ENCODE measurements around the gene ZNF334. TPM values are rescaled to one million over a fixed set of nuclear protein-coding genes. Genes with fewer than 3 reads are reported as not detected.
A peak's percentile ranks its signal among the peaks of the same experiment; 100 is the strongest.

Gene ZNF334
- total and polyA plus RNA-seq, 8 donors, result 1.4 to 12.8 (median 3.8) TPM

GRCh38 chr20:46559685-46560440, 46.5 kb upstream of the ZNF334 start:
- Histone ChIP-seq H3K4me3 (no peak overlapping the region), H3K27me3 (no peaks in the 10 kb centered on the region), H3K9me3 (no peaks in the 10 kb centered on the region), H3K36me3 (no peaks in the 10 kb centered on the region), H3K27ac (no peak overlapping the region), H3K4me1 (peaks cover 4 to 23% (median 16%) of the 10 kb centered on the region in 4 donors)
- DNase-seq, result no peak
- no peak for TF ChIP-seq CTCF (IDR thresholded peaks at IDR 0.05)
- no peak for TF ChIP-seq POLR2A (IDR thresholded peaks at IDR 0.05)
- TF ChIP-seq EP300 (IDR thresholded peaks at IDR 0.05), result no peak
- no peak for TF ChIP-seq POLR2AphosphoS5 (IDR thresholded peaks at IDR 0.05)
- intact Hi-C loops (cut with DNase I; ENCODE audit: low total_unique reads), result no loop called here
- 77 to 88% (median 87%) methylated on average over 6 to 7 of the region's 7 CpGs for whole genome bisulfite sequencing, 5 donors

GRCh38 chr20:46559001-46559400, 45.6 kb upstream of the ZNF334 start:
- intact Hi-C loops (cut with DNase I; ENCODE audit: low total_unique reads), result no loop called here
- no peak for DNase-seq
- H3K4me1 ChIP-seq, result peaks cover 4 to 23% (median 16%) of the 10 kb centered on the region in 4 donors
- no peaks in the 10 kb centered on the region for H3K27me3 ChIP-seq
- TF ChIP-seq EP300 (IDR thresholded peaks at IDR 0.05) (no peak), CTCF (IDR thresholded peaks at IDR 0.05) (no peak), POLR2AphosphoS5 (IDR thresholded peaks at IDR 0.05) (no peak)
- WGBS, 5 donors, result 80 to 97% (median 91%) methylated on average over 3 of the region's 3 CpGs
- H3K9me3 ChIP-seq, result no peaks in the 10 kb centered on the region
- H3K4me3 ChIP-seq, result no peak overlapping the region
- no peaks in the 10 kb centered on the region for H3K36me3 ChIP-seq
- H3K27ac ChIP-seq, result no peak overlapping the region

GRCh38 chr20:46558511-46558959, 45.2 kb upstream of the ZNF334 start:
- no peaks in the 10 kb centered on the region for H3K9me3 ChIP-seq
- no peaks in the 10 kb centered on the region for H3K36me3 ChIP-seq
- no peak overlapping the region for H3K27ac ChIP-seq
- peak; percentile 62 to 87 for DNase-seq
- WGBS, 5 donors, result 38 to 47% (median 40%) methylated on average over 5 of the region's 5 CpGs
- peaks cover 4 to 23% (median 16%) of the 10 kb centered on the region in 4 donors for H3K4me1 ChIP-seq
- H3K4me3 ChIP-seq, result no peak overlapping the region
- intact Hi-C loops (cut with DNase I; ENCODE audit: low total_unique reads), result no loop called here
- TF ChIP-seq POLR2A (IDR thresholded peaks at IDR 0.05) (no peak), POLR2AphosphoS5 (IDR thresholded peaks at IDR 0.05) (peak in 1 of 3 donors; percentile 52)
- no peaks in the 10 kb centered on the region for H3K27me3 ChIP-seq

GRCh38 chr20:46557231-46557956, 44.0 kb upstream of the ZNF334 start:
- Histone ChIP-seq H3K27ac (no peak overlapping the region), H3K4me1 (peaks cover 4 to 17% (median 11%) of the 10 kb centered on the region in 4 donors), H3K27me3 (no peaks in the 10 kb centered on the region), H3K9me3 (no peaks in the 10 kb centered on the region), H3K4me3 (no peak overlapping the region), H3K36me3 (no peaks in the 10 kb centered on the region)
- WGBS, 5 donors, result 55 to 69% (median 66%) methylated on average over 8 of the region's 8 CpGs
- TF ChIP-seq EP300 (IDR thresholded peaks at IDR 0.05) (no peak), POLR2AphosphoS5 (IDR thresholded peaks at IDR 0.05) (no peak), CTCF (IDR thresholded peaks at IDR 0.05) (no peak), POLR2A (IDR thresholded peaks at IDR 0.05) (no peak)
- no peak for DNase-seq
- intact Hi-C loops (cut with DNase I; ENCODE audit: low total_unique reads), result no loop called here

All from stomach (tissue), 9 donors.